Sigmoid colon (tissue), 7 donors: ENCODE results near the gene C5orf15. TPM values are rescaled to one million over a fixed set of nuclear protein-coding genes. Genes with fewer than 3 reads are reported as not detected.
A peak's percentile ranks its signal among the peaks of the same experiment; 100 is the strongest.

Experiments used
- DNase-seq: peaks from one replicate; pipeline ENCODE4 v3.0.0-alpha.2; 2019
- H3K27ac ChIP-seq, 4 donors: fragments of 200-600 bp; sonication (generic); one replicate each; pipeline ENCODE4 v1.5.1; 2016 to 2019; ENCODE audit warnings: mild to moderate bottlenecking in 1 of 4
- H3K27me3 ChIP-seq, 3 donors: fragments of 200-600 bp; sonication (generic); one replicate each; pipeline ENCODE4 v1.5.1; 2019; ENCODE audit warnings: mild to moderate bottlenecking in 1 of 3
- H3K36me3 ChIP-seq, 4 donors: fragments of 200-600 bp; sonication (generic); one replicate each; pipeline ENCODE4 v1.5.1; 2016 to 2019
- H3K4me1 ChIP-seq, 4 donors: fragments of 200-600 bp; sonication (generic); one replicate each; pipeline ENCODE4 v1.5.1; 2017 to 2019
- H3K4me3 ChIP-seq, 4 donors: fragments of 200-600 bp; sonication (generic); one replicate each; pipeline ENCODE4 v1.5.1; 2017 to 2019; ENCODE audit warnings: mild to moderate bottlenecking in 2 of 4, moderate library complexity in 1 of 4
- H3K9me3 ChIP-seq, 4 donors: fragments of 200-600 bp in 3 of 4; sonication (generic) in 3 of 4; one replicate each; pipeline versions ENCODE4 v1.5.1 to v1.6.1; 2013 to 2019
- CTCF ChIP-seq, 4 experiments: fragments of 450-650 bp in 3 of 4; fragments of 200-600 bp in 1 of 4; IDR thresholded peaks; one replicate each; pipeline ENCODE4 v1.5.1; 2016 to 2019; ENCODE audit warnings: antibody characterized with exemption in 4 of 4, mild to moderate bottlenecking in 3 of 4, moderate library complexity in 2 of 4
- EP300 ChIP-seq, 4 donors: sonication (generic); formaldehyde crosslinking; IDR thresholded peaks; one replicate each; pipeline ENCODE4 v1.6.1; 2017; ENCODE audit warnings: antibody characterized with exemption in 4 of 4
- POLR2A ChIP-seq, 2 donors: fragments of 450-650 bp; IDR thresholded peaks; one replicate each; pipeline ENCODE4 v1.6.1; 2016; ENCODE audit warnings: antibody characterized with exemption in 2 of 2, mild to moderate bottlenecking in 2 of 2, moderate library complexity in 2 of 2
- POLR2AphosphoS5 ChIP-seq, 4 donors: sonication (generic); formaldehyde crosslinking; IDR thresholded peaks; one replicate each; pipeline ENCODE4 v1.6.1; 2017; ENCODE audit warnings: antibody characterized with exemption in 4 of 4
- WGBS, 2 donors: extraction: QIAGEN DNeasy Blood & Tissue Kit; methylation state at CpG; one replicate each; pipeline ENCODE4 v1.1.7; 2013; 5-methylcytosine and 5-hydroxymethylcytosine counted together
- intact Hi-C: fragments of 100-400 bp; cut with DNase I; formaldehyde crosslinking; loops from one replicate; pipeline ENCODE4 v1.15.1; 2023
- polyA plus RNA-seq, 3 donors: library from polyadenylated mRNA; stranded (reverse); fragments of 200-250 nt; gene quantifications; one replicate each; pipeline ENCODE4 v1.2.3, GENCODE V29; 2013
- total RNA-seq, 4 donors: library from RNA; depleted of rRNA; stranded (reverse); fragments of >200 nt; gene quantifications; one replicate each; pipeline ENCODE4 v1.1.0, GENCODE V29; 2016
- donor health status: healthy with polysubstance abuse.
- donor health status: Bipolar disorder and iron deficiency.
- donor health status: healthy.

The C5orf15 gene
- total and polyA plus RNA-seq, 7 donors, result 6.6 to 38.5 (median 26.0) TPM

GRCh38 chr5:133967124-133967523 lies 1.3 kb downstream of the C5orf15 start:
- TF ChIP-seq POLR2A (IDR thresholded peaks at IDR 0.05) (no peak), POLR2AphosphoS5 (IDR thresholded peaks at IDR 0.05) (no peak), CTCF (IDR thresholded peaks at IDR 0.05) (no peak), EP300 (IDR thresholded peaks at IDR 0.05) (no peak)
- intact Hi-C loops, result no loop called here
- Histone ChIP-seq H3K9me3 (no peaks in the 10 kb centered on the region), H3K27ac (peak overlapping the region; percentile 88 to 92 (median 92)), H3K4me3 (peak overlapping the region in 2 of 4 donors; percentile 71 to 81), H3K27me3 (no peaks in the 10 kb centered on the region), H3K4me1 (peaks cover 0 to 36% (median 20%) of the 10 kb centered on the region in 4 donors), H3K36me3 (peaks cover 0 to 4% (median 0%) of the 10 kb centered on the region in 4 donors)
- WGBS, 2 donors, result 83 to 84% methylated on average over 5 of the region's 5 CpGs
- DNase-seq, result no peak

GRCh38 chr5:133966090-133966489 lies 2.3 kb downstream of the C5orf15 start:
- Histone ChIP-seq H3K36me3 (no peaks in the 10 kb centered on the region), H3K4me3 (no peak overlapping the region), H3K27ac (no peak overlapping the region), H3K9me3 (no peaks in the 10 kb centered on the region), H3K27me3 (no peaks in the 10 kb centered on the region), H3K4me1 (peaks cover 0 to 36% (median 20%) of the 10 kb centered on the region in 4 donors)
- intact Hi-C loops, result no loop called here
- TF ChIP-seq CTCF (IDR thresholded peaks at IDR 0.05) (no peak), POLR2A (IDR thresholded peaks at IDR 0.05) (no peak), EP300 (IDR thresholded peaks at IDR 0.05) (no peak), POLR2AphosphoS5 (IDR thresholded peaks at IDR 0.05) (no peak)
- WGBS, 2 donors, result 96 to 97% methylated on average over 10 of the region's 10 CpGs
- DNase-seq, result no peak

GRCh38 chr5:133963493-133964128 lies 4.8 kb downstream of the C5orf15 start:
- H3K4me1 ChIP-seq, result peaks cover 0 to 27% (median 14%) of the 10 kb centered on the region in 4 donors
- DNase-seq, result no peak
- TF ChIP-seq POLR2AphosphoS5 (IDR thresholded peaks at IDR 0.05) (no peak), EP300 (IDR thresholded peaks at IDR 0.05) (no peak), CTCF (IDR thresholded peaks at IDR 0.05) (no peak), POLR2A (IDR thresholded peaks at IDR 0.05) (no peak)
- no peak overlapping the region for H3K4me3 ChIP-seq
- H3K27ac ChIP-seq, result no peak overlapping the region
- 96 to 98% methylated on average over 2 of the region's 2 CpGs for WGBS, 2 donors
- H3K9me3 ChIP-seq, result no peaks in the 10 kb centered on the region
- intact Hi-C loops, result no loop called here
- no peaks in the 10 kb centered on the region for H3K27me3 ChIP-seq
- H3K36me3 ChIP-seq, result peaks cover 0 to 12% (median 0%) of the 10 kb centered on the region in 4 donors

- Histone ChIP-seq H3K27ac (no peak overlapping the region), H3K36me3 (peaks cover 0 to 18% (median 2%) of the 10 kb centered on the region in 4 donors), H3K27me3 (no peaks in the 10 kb centered on the region), H3K9me3 (no peaks in the 10 kb centered on the region), H3K4me1 (peaks cover 0 to 27% (median 14%) of the 10 kb centered on the region in 4 donors), H3K4me3 (no peak overlapping the region)
- 65 to 75% methylated on average over 2 of the region's 2 CpGs for WGBS, 2 donors
- DNase-seq, result no peak
- intact Hi-C loops, result no loop called here
- TF ChIP-seq POLR2A (IDR thresholded peaks at IDR 0.05), result no peak
- TF ChIP-seq EP300 (IDR thresholded peaks at IDR 0.05), result no peak
- TF ChIP-seq CTCF (IDR thresholded peaks at IDR 0.05), result no peak
- no peak for TF ChIP-seq POLR2AphosphoS5 (IDR thresholded peaks at IDR 0.05)
Observed at GRCh38 chr5:133962801-133963476, 5.5 kb downstream of the C5orf15 start.
